Small intestine (tissue), 7 donors: Measurements from ENCODE around the gene LIPK. TPM values are rescaled to one million over a fixed set of nuclear protein-coding genes. Genes with fewer than 3 reads are reported as not detected.
"Not testable (repeated sequence)": the region's sequence is repeated elsewhere in the genome, so short reads cannot be mapped to it uniquely, and the experiment has no call there.

Source experiments
- DNase-seq, 2 donors: peaks; one replicate each; pipeline versions ENCODE4 v3.0.0 to v3.0.0-alpha.2; 2013
- FAIRE-seq: peaks from 2 replicates; lab custom pipeline; 2012; peaks lifted over from hg19 to GRCh38; lab: Jason Lieb, UNC
- H3K27ac ChIP-seq, 3 donors: one replicate each; pipeline ENCODE4 v1.5.1; 2013; ENCODE audit warnings: low read length in 2 of 3, mild to moderate bottlenecking in 2 of 3, control low read depth in 1 of 3, inconsistent platforms in 1 of 3, low read depth in 1 of 3, moderate library complexity in 1 of 3
- H3K27me3 ChIP-seq, 3 donors: one replicate each; pipeline ENCODE4 v1.6.1; 2013; ENCODE audit warnings: low read length in 3 of 3, inconsistent platforms in 1 of 3; ENCODE audit not compliant: control insufficient read depth in 3 of 3, insufficient read depth in 3 of 3
- H3K36me3 ChIP-seq, 3 donors: one replicate each; pipeline ENCODE4 v1.6.1; 2013; ENCODE audit warnings: low read length in 3 of 3, inconsistent platforms in 1 of 3, low read depth in 1 of 3, mild to moderate bottlenecking in 1 of 3, moderate library complexity in 1 of 3; ENCODE audit not compliant: control insufficient read depth in 3 of 3, insufficient read depth in 2 of 3
- H3K4me1 ChIP-seq, 3 donors: one replicate each; pipeline ENCODE4 v1.6.1; 2013; ENCODE audit warnings: low read length in 2 of 3, inconsistent platforms in 1 of 3, low read depth in 1 of 3, mild to moderate bottlenecking in 1 of 3, moderate library complexity in 1 of 3; ENCODE audit not compliant: control insufficient read depth in 3 of 3, insufficient read depth in 2 of 3
- H3K4me3 ChIP-seq, 3 donors: one replicate each; pipeline ENCODE4 v1.5.1; 2013; ENCODE audit warnings: low read length in 3 of 3, control low read depth in 1 of 3, inconsistent platforms in 1 of 3, low read depth in 1 of 3, mild to moderate bottlenecking in 1 of 3, moderate library complexity in 1 of 3
- H3K9me3 ChIP-seq, 2 donors: one replicate each; pipeline ENCODE4 v1.6.1; 2013; ENCODE audit warnings: low read depth in 1 of 2, low read length in 1 of 2; ENCODE audit not compliant: control insufficient read depth in 2 of 2, insufficient read depth in 1 of 2
- WGBS, 3 donors: extraction: QIAGEN DNeasy Blood & Tissue Kit; methylation state at CpG; one replicate each; pipeline ENCODE4 v1.1.7; 2013; 5-methylcytosine and 5-hydroxymethylcytosine counted together
- polyA plus RNA-seq, 4 donors: library from polyadenylated mRNA; stranded (reverse) in 3 of 4; unstranded in 1 of 4; fragments of 200-250 nt in 3 of 4; fragments of 120-200 nt in 1 of 4; gene quantifications; one replicate each; pipeline versions ENCODE4 v1.2.1 to v1.2.3, GENCODE V29; 2013
- donor health status: healthy with polysubstance abuse.
- donor health status: control.
- donor health status: control.
- donor health status: Bipolar disorder and iron deficiency.
- donor health status: healthy.

The LIPK gene
- polyA plus RNA-seq, 4 donors, result not detected

GRCh38 chr10:88693392-88694020 is 12.5 kb upstream of the LIPK start:
- FAIRE-seq, result no peak

GRCh38 chr10:88702848-88703597 is 3.0 kb upstream of the LIPK start:
- Histone ChIP-seq H3K36me3 (no peaks in the 10 kb centered on the region), H3K27ac (peak overlapping the region in 1 of 3 donors; percentile 69), H3K4me1 (peaks cover 0 to 9% (median 0%) of the 10 kb centered on the region in 3 donors), H3K4me3 (no peak overlapping the region), H3K27me3 (no peaks in the 10 kb centered on the region), H3K9me3 (no peaks in the 10 kb centered on the region)
- peak; percentile 94 for DNase-seq
- 9 to 58% (median 31%) methylated on average over 4 of the region's 4 CpGs for WGBS, 3 donors
- no peak for FAIRE-seq

More at GRCh38 chr10:88693392-88694020, 12.5 kb upstream of the LIPK start:
- H3K27me3 ChIP-seq, result no peaks in the 10 kb centered on the region
- H3K9me3 ChIP-seq, result no peaks in the 10 kb centered on the region
- H3K36me3 ChIP-seq, result no peaks in the 10 kb centered on the region
- no peak overlapping the region for H3K4me3 ChIP-seq
- DNase-seq, result peak in 1 of 2 donors; percentile 5
- H3K27ac ChIP-seq, result no peak overlapping the region
- 43 to 58% (median 50%) methylated on average over 4 of the region's 4 CpGs for WGBS, 3 donors
- no peaks in the 10 kb centered on the region for H3K4me1 ChIP-seq

- Histone ChIP-seq H3K4me3 (no peak overlapping the region), H3K9me3 (no peaks in the 10 kb centered on the region), H3K27me3 (no peaks in the 10 kb centered on the region), H3K36me3 (no peaks in the 10 kb centered on the region), H3K27ac (peak overlapping the region in 1 of 3 donors; percentile 41), H3K4me1 (peaks cover 0 to 9% (median 0%) of the 10 kb centered on the region in 3 donors)
- FAIRE-seq (peak; percentile 26), DNase-seq (peak in 1 of 2 donors; percentile 50)
- 37 to 40% (median 38%) methylated on average over 2 of the region's 2 CpGs for whole genome bisulfite sequencing, 3 donors
These were observed 1.5 kb downstream of the LIPK start for GRCh38 chr10:88707429-88708155.

- H3K27ac ChIP-seq, H3K9me3 ChIP-seq, H3K36me3 ChIP-seq, H3K4me3 ChIP-seq, FAIRE-seq, H3K27me3 ChIP-seq, DNase-seq, H3K4me1 ChIP-seq: not testable (repeated sequence)
- 67 to 86% (median 78%) methylated on average over 6 of the region's 6 CpGs for WGBS, 3 donors
These were observed 3.3 kb downstream of the LIPK start for GRCh38 chr10:88709361-88709760.

GRCh38 chr10:88715517-88715916 is 9.5 kb downstream of the LIPK start:
- 90 to 98% (median 94%) methylated on average over 1 of the region's 1 CpG for WGBS, 3 donors
- H3K4me3 ChIP-seq, result no peak overlapping the region
- no peak for DNase-seq
- H3K36me3 ChIP-seq, result no peaks in the 10 kb centered on the region
- no peaks in the 10 kb centered on the region for H3K27me3 ChIP-seq
- H3K4me1 ChIP-seq, result no peaks in the 10 kb centered on the region
- FAIRE-seq, result no peak
- H3K27ac ChIP-seq, result no peak overlapping the region
- no peaks in the 10 kb centered on the region for H3K9me3 ChIP-seq

- no peaks in the 10 kb centered on the region for H3K36me3 ChIP-seq
- H3K4me1 ChIP-seq, result peaks cover 0 to 2% (median 0%) of the 10 kb centered on the region in 3 donors
- DNase-seq, result no peak
- FAIRE-seq, result no peak
- no peak overlapping the region for H3K4me3 ChIP-seq
- no peak overlapping the region for H3K27ac ChIP-seq
- H3K27me3 ChIP-seq, result no peaks in the 10 kb centered on the region
- no peaks in the 10 kb centered on the region for H3K9me3 ChIP-seq
- 81 to 94% (median 92%) methylated on average over 4 of the region's 4 CpGs for WGBS, 3 donors
These were observed 15.3 kb downstream of the LIPK start for GRCh38 chr10:88721392-88721791.

GRCh38 chr10:88725798-88726197 is 19.7 kb downstream of the LIPK start:
- Histone ChIP-seq H3K4me1 (peaks cover 0 to 2% (median 0%) of the 10 kb centered on the region in 3 donors), H3K27me3 (peaks cover 0 to 3% (median 0%) of the 10 kb centered on the region in 3 donors), H3K9me3 (no peaks in the 10 kb centered on the region), H3K4me3 (no peak overlapping the region), H3K27ac (no peak overlapping the region), H3K36me3 (no peaks in the 10 kb centered on the region)
- DNase-seq (peak in 1 of 2 donors; percentile 22), FAIRE-seq (no peak)
- WGBS, 3 donors, result 0 to 10% (median 6%) methylated on average over 1 of the region's 1 CpG

GRCh38 chr10:88728107-88728763 is 22.2 kb downstream of the LIPK start:
- Histone ChIP-seq H3K27ac (no peak overlapping the region), H3K4me3 (no peak overlapping the region), H3K36me3 (no peaks in the 10 kb centered on the region), H3K27me3 (peaks cover 0 to 3% (median 0%) of the 10 kb centered on the region in 3 donors), H3K9me3 (no peaks in the 10 kb centered on the region), H3K4me1 (peaks cover 0 to 2% (median 0%) of the 10 kb centered on the region in 3 donors)
- WGBS, 3 donors, result 77 to 89% (median 85%) methylated on average over 30 of the region's 30 CpGs
- peak in 1 of 2 donors; percentile 11 for DNase-seq
- no peak for FAIRE-seq
